HepG2 (cell line): Measurements from ENCODE around the gene UMOD. TPM values are rescaled to one million over a fixed set of nuclear protein-coding genes. Genes with fewer than 3 reads are reported as not detected.
A peak's percentile ranks its signal among the peaks of the same experiment; 100 is the strongest.

Source experiments
- ARID3A ChIP-seq: IDR thresholded peaks from 2 replicates; pipeline ENCODE4 v1.6.1; 2012; ENCODE audit warnings: low read depth, low read length, improper control_type of control experiment
- BCL3 ChIP-seq: sonication (generic); formaldehyde crosslinking; IDR thresholded peaks from 2 replicates; pipeline ENCODE4 v1.5.1; 2020; ENCODE audit warnings: mild to moderate bottlenecking, missing genetic modification reagents, moderate library complexity
- BCL6 ChIP-seq: IDR thresholded peaks from 2 replicates; pipeline ENCODE4 v1.6.1; 2016; ENCODE audit warnings: missing genetic modification reagents, missing compliant biosample characterization
- BRF2 ChIP-seq: sonication (generic); formaldehyde crosslinking; IDR thresholded peaks from 2 replicates; pipeline ENCODE4 v1.8.1; 2022; ENCODE audit warnings: mild to moderate bottlenecking, missing genetic modification reagents
- CAMTA2 ChIP-seq: sonication (generic); formaldehyde crosslinking; IDR thresholded peaks from 2 replicates; pipeline ENCODE4 v1.4.0; 2020; ENCODE audit warnings: mild to moderate bottlenecking, missing genetic modification reagents, borderline replicate concordance
- ELF3 ChIP-seq: IDR thresholded peaks from 2 replicates; pipeline ENCODE4 v1.6.1; 2016; ENCODE audit warnings: missing genetic modification reagents, missing compliant biosample characterization
- GATAD2A ChIP-seq: IDR thresholded peaks from 2 replicates; pipeline ENCODE4 v1.6.1; 2016
- GTF3A ChIP-seq: sonication (generic); formaldehyde crosslinking; conservative IDR thresholded peaks from 2 replicates; pipeline ENCODE4 v1.4.0; 2020; ENCODE audit warnings: mild to moderate bottlenecking, missing genetic modification reagents
- JUNB ChIP-seq: sonication (generic); formaldehyde crosslinking; IDR thresholded peaks from 2 replicates; pipeline ENCODE4 v1.8.0; 2022; ENCODE audit warnings: missing genetic modification reagents, mild to moderate bottlenecking, borderline replicate concordance
- NONO ChIP-seq, 2 experiments: fragments of 450-650 bp in 1 of 2; sonication (generic) in 1 of 2; formaldehyde crosslinking in 1 of 2; IDR thresholded peaks in 1 of 2; conservative IDR thresholded peaks in 1 of 2; 2 replicates each; pipeline versions ENCODE4 v1.6.1 to v1.8.0; 2017 to 2022; ENCODE audit warnings: mild to moderate bottlenecking in 1 of 2, missing genetic modification reagents in 1 of 2, moderate library complexity in 1 of 2
- SIN3B ChIP-seq: fragments of 150-350 bp; IDR thresholded peaks from 2 replicates; pipeline ENCODE4 v1.6.1; 2014; ENCODE audit warnings: low read length
- SOX6 ChIP-seq, 2 experiments: fragments of 450-650 bp in 1 of 2; sonication (generic) in 1 of 2; formaldehyde crosslinking in 1 of 2; IDR thresholded peaks; 2 replicates each; pipeline versions ENCODE4 v1.4.0 to v1.6.1; 2017 to 2020; ENCODE audit warnings: antibody characterized with exemption in 1 of 2, mild to moderate bottlenecking in 1 of 2, missing genetic modification reagents in 1 of 2
- ZBTB38 ChIP-seq: sonication (generic); formaldehyde crosslinking; IDR thresholded peaks from 2 replicates; pipeline ENCODE4 v1.5.1; 2020; ENCODE audit warnings: mild to moderate bottlenecking, missing genetic modification reagents
- ZFP36L2 ChIP-seq: sonication (generic); formaldehyde crosslinking; IDR thresholded peaks from 2 replicates; pipeline ENCODE4 v1.4.0; 2020; ENCODE audit warnings: missing genetic modification reagents
- ZNF12 ChIP-seq: sonication (generic); formaldehyde crosslinking; IDR thresholded peaks from 2 replicates; pipeline ENCODE4 v1.5.0; 2020; ENCODE audit warnings: missing genetic modification reagents
- ZNF607 ChIP-seq: sonication (generic); formaldehyde crosslinking; IDR thresholded peaks from 2 replicates; pipeline ENCODE4 v1.5.1; 2020; ENCODE audit warnings: missing genetic modification reagents, mild to moderate bottlenecking, borderline replicate concordance
- ZNF644 ChIP-seq: IDR thresholded peaks from 2 replicates; pipeline ENCODE4 v1.6.1; 2016; ENCODE audit warnings: low read depth
- ZNF761 ChIP-seq: sonication (generic); formaldehyde crosslinking; conservative IDR thresholded peaks from 2 replicates; pipeline ENCODE4 v1.4.0; 2020; ENCODE audit warnings: mild to moderate bottlenecking, missing genetic modification reagents
- ZNF772 ChIP-seq: sonication (generic); formaldehyde crosslinking; IDR thresholded peaks from 2 replicates; pipeline ENCODE4 v1.5.0; 2020; ENCODE audit warnings: mild to moderate bottlenecking, missing genetic modification reagents
- ZNF776 ChIP-seq: sonication (generic); formaldehyde crosslinking; IDR thresholded peaks from 2 replicates; pipeline ENCODE4 v1.4.0; 2020; ENCODE audit warnings: mild to moderate bottlenecking, missing genetic modification reagents
- ZSCAN22 ChIP-seq: sonication (generic); formaldehyde crosslinking; IDR thresholded peaks from 2 replicates; pipeline ENCODE4 v1.4.0; 2020; ENCODE audit warnings: mild to moderate bottlenecking, missing genetic modification reagents
- polyA plus RNA-seq, 8 experiments: library from polyadenylated mRNA; depleted of rRNA in 3 of 8; stranded (reverse) in 7 of 8; unstranded in 1 of 8; fragments of >200 nt; fragmentation: Illumina TruSeq in 4 of 8; extraction: Trizol in 4 of 8; gene quantifications; 2 replicates each; pipeline versions ENCODE4 v1.2.1 to v1.2.3, GENCODE V29; 2011 to 2016; ENCODE audit warnings: low read depth in 4 of 8, missing spikeins in 1 of 8, mixed read lengths in 1 of 8; ENCODE audit not compliant: insufficient read depth in 1 of 8
- total RNA-seq, 5 experiments: library from RNA; depleted of rRNA; stranded (reverse); fragments of >200 nt; fragmentation: Illumina TruSeq; extraction: Trizol; gene quantifications; 2 replicates each; pipeline ENCODE4 v1.2.3, GENCODE V29; 2016; ENCODE audit warnings: low read depth in 1 of 5
- TF ChIP-seq, protein P1 (sequence below): sonication (generic); formaldehyde crosslinking; IDR thresholded peaks from 2 replicates; pipeline ENCODE4 v1.4.0; 2020; ENCODE audit warnings: missing genetic modification reagents
- TF ChIP-seq, protein P2 (sequence below): sonication (generic); formaldehyde crosslinking; IDR thresholded peaks from 2 replicates; pipeline ENCODE4 v1.4.0; 2020; ENCODE audit warnings: missing genetic modification reagents, borderline replicate concordance

UMOD gene
- total and polyA plus RNA-seq, 2 of the 13 experiments (the other 11 are each of a cell fraction or from before 2014, with no cell fraction given): not detected

DNA sequence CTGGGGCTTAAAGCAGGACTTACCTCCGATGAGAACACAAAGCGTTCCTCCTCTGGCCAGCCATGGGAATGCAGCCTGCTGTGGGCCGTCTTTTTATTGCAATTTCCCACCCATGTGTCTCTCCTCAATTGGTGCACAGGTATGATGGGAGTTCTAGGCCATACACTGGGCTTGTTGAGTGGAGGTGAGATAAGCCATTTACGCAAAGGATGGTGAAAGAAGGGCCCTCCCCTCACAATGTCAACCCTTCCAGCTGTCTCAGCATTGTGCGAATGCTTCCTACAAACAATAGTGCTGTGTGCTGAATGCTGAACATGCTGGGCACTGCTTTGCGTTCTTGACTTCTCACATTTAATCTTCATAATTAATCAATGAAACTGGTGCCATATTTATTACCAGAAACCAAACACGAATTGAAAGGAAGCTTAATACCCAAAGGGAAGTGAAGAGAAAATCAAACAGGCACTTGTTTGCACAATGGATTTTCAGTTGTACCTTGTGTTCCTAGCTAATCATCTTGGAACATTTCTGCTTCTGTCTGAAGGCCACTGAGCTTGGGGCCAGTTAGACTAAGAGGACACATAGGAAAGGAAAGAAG is 25.0 kb downstream of the UMOD start, which contains the start of gene GP2 (continued):
- TF ChIP-seq NONO (IDR thresholded peaks at IDR 0.05) (no peak), NONO (CRISPR knock-in tag; conservative IDR thresholded peaks at IDR 0.05) (peak; percentile 72), ZNF607 (0 out of 2 replicates have a peak, but pooled peaks have one; percentile 38), ZNF772 (CRISPR knock-in tag) (no peak; the same call in 1 of the 2 replicates), ZFP36L2 (CRISPR knock-in tag) (no peak), ARID3A (peak; percentile 46; the same call in 1 of the 2 replicates), SIN3B (no peak), ZSCAN22 (CRISPR knock-in tag) (no peak), CAMTA2 (no peak), ZNF761 (CRISPR knock-in tag) (0 out of 2 replicates have a peak, but pooled peaks have one; percentile 50), JUNB (0 out of 2 replicates have a peak, but pooled peaks have one; percentile 41), SOX6 (IDR thresholded peaks at IDR 0.05) (no peak), SOX6 (CRISPR knock-in tag; IDR thresholded peaks at IDR 0.05) (peak; percentile 68), GTF3A (0 out of 2 replicates have a peak, but pooled peaks have one; percentile 84), BRF2 (CRISPR knock-in tag) (0 out of 2 replicates have a peak, but pooled peaks have one; percentile 58), ELF3 (CRISPR knock-in tag) (peak; percentile 37; the same call in 1 of the 2 replicates), BCL3 (CRISPR knock-in tag) (no peak), ZNF12 (CRISPR knock-in tag) (no peak), ZNF644 (CRISPR knock-in tag) (0 out of 2 replicates have a peak, but pooled peaks have one; percentile 34), BCL6 (peak; percentile 33; the same call in 1 of the 2 replicates), ZBTB38 (no peak), ZNF776 (no peak), GATAD2A (CRISPR knock-in tag) (peak; percentile 75; the same call in 1 of the 2 replicates)
- TF ChIP-seq, protein P1, sequence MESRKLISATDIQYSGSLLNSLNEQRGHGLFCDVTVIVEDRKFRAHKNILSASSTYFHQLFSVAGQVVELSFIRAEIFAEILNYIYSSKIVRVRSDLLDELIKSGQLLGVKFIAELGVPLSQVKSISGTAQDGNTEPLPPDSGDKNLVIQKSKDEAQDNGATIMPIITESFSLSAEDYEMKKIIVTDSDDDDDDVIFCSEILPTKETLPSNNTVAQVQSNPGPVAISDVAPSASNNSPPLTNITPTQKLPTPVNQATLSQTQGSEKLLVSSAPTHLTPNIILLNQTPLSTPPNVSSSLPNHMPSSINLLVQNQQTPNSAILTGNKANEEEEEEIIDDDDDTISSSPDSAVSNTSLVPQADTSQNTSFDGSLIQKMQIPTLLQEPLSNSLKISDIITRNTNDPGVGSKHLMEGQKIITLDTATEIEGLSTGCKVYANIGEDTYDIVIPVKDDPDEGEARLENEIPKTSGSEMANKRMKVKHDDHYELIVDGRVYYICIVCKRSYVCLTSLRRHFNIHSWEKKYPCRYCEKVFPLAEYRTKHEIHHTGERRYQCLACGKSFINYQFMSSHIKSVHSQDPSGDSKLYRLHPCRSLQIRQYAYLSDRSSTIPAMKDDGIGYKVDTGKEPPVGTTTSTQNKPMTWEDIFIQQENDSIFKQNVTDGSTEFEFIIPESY (CRISPR knock-in tag): no peak
- TF ChIP-seq, protein P2, sequence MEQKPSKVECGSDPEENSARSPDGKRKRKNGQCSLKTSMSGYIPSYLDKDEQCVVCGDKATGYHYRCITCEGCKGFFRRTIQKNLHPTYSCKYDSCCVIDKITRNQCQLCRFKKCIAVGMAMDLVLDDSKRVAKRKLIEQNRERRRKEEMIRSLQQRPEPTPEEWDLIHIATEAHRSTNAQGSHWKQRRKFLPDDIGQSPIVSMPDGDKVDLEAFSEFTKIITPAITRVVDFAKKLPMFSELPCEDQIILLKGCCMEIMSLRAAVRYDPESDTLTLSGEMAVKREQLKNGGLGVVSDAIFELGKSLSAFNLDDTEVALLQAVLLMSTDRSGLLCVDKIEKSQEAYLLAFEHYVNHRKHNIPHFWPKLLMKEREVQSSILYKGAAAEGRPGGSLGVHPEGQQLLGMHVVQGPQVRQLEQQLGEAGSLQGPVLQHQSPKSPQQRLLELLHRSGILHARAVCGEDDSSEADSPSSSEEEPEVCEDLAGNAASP (CRISPR knock-in tag): no peak
